NCI-H460 (cell line): ENCODE measurements around the gene CBX8. TPM values are rescaled to one million over a fixed set of nuclear protein-coding genes. Genes with fewer than 3 reads are reported as not detected.

Experiments used
- DNase-seq: peaks from one replicate; pipeline ENCODE4 v3.0.0-alpha.2; 2016; ENCODE audit warnings: low read depth; ENCODE audit errors: extremely low read depth
- total RNA-seq: library from RNA; depleted of rRNA; stranded (reverse); fragments of >200 nt; shearing (Covaris generic); gene quantifications from 2 replicates; pipeline ENCODE4 v1.2.3, GENCODE V29; 2014

CBX8 gene
- total RNA-seq, 1 experiment from 2014 or later, result 11.0 TPM

- no peak for DNase-seq
These were observed 24.6 kb upstream of the CBX8 start for GRCh38 chr17:79821331-79822095.

- DNase-seq, result no peak
These were observed 24.1 kb upstream of the CBX8 start for GRCh38 chr17:79820959-79821330.

DNA sequence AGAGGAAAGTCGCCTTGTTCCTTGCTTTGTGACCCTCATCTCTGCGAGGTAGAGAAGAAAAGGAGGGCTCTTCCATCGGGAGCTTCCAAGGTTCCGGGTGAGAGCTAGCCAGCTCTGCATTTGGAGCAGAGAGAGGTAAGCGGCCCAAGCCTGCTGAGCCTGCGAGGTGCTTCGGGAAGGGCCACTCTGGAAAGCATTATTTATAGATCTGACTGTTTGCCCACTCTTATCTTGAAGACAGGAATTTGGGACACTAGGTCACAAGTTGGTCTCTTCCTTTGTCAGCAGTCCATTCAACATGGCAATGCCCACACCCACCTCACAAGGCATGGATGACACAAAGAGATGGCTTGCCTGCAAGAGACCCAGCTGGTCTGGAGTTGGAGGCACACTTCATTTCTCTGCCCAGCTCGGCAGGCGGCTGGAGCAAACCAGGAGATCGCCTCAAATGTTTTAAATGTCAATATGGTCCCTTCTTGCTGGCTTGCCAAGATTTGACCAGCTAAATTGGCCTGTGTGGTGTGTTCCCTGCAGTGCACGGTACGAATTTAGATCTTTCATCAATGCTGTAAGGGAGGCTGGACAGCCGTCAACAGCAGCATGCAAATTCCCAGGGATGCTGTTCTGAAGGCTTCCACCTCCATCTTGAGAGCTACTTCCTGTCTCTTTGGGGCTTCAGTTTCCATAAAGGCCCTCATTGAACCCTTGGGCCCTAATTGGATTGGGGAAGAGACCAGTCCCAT lies 22.8 kb upstream of the CBX8 start:
- DNase-seq, result no peak

DNA sequence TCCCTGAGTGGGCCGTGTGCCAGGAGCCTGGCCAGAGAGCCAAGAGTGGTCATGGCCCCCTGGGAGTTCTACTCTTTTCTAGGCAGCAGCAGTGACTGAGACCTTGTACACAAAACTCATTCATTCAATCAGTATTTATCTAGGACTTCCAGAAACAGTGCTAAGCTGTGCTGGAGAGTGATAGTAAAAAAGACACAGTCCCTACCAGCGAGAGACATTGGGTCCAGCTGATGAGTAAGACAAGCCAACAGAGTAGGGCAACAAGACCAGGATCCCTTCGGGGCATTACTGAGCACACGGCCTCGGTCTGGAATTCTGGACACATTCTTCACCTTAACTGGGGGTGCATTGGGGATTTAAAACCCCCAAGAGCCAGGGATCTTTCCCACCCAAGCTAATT lies 22.2 kb upstream of the CBX8 start:
- DNase-seq, result no peak

DNA sequence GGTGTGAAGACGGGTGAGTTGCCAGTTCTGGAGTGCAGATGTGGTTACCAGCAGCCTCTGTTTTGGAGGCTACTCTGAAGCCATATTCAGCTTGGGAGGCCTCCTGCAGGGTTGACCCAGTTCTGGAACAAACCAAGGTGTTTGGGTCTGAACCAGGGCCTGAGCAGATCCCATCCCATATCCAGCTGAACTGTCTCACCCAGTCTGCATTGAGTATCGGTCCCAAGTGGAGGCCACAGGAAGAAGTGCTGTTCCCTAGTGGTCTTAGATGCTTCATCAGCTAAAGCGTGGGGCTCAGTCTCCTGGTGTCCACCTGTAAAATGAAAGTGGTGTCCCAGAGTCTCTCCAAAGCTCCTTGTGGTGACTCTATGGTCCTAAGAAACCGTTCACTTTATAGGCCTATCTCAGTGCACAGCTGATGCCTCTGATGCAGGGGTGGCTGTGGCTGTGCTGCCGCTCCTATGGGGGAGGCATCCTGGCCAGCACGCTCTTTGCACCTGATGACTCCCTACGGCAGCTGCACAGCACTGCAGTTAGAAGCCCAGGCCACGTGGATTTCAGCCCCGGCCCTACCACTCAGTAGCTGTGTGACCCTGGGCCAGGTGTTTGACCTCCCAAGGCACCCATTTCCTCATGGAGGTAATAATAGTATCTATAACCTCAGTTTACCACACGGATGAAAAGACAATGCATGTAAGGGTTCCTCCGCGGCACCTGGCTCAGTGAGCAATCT lies 21.3 kb upstream of the CBX8 start:
- no peak for DNase-seq

DNA sequence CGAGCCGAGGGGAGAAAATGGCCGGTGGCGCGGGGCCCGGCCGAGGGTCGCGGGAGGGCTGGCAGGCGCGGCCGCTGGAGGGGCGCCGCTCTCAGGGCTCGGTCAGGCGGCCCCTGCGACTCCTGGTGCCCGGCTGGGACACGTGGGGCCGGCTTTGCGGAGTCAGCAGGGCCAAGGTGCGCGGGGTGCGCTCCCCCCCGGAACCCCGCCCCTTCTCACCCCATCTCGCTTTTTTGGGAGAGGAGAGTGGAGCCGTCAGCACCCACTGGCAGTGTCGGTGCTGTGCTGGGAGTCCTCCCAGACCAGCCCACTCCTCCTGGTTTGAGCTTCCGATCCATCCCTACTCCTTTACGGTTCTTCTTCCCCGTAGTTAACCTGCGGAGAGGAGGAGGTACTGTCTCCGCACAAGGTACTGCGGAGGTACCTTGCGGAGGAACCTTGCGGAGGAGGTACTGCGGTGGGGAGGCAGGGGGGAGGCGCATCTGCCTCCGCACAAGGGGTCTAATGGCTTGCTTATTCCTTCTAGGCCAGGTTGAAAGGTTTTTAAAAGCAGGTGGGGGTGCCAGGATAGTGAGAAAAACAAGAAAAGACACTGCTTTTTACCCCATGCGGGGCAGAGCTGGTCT lies 19.1 kb upstream of the CBX8 start:
- DNase-seq, result no peak

- no peak for DNase-seq
These were observed 18.3 kb upstream of the CBX8 start for GRCh38 chr17:79814974-79815835.

- no peak for DNase-seq
These were observed 17.5 kb upstream of the CBX8 start for GRCh38 chr17:79814127-79814973.

- DNase-seq, result no peak
These were observed 16.6 kb upstream of the CBX8 start for GRCh38 chr17:79813297-79814126.

DNA sequence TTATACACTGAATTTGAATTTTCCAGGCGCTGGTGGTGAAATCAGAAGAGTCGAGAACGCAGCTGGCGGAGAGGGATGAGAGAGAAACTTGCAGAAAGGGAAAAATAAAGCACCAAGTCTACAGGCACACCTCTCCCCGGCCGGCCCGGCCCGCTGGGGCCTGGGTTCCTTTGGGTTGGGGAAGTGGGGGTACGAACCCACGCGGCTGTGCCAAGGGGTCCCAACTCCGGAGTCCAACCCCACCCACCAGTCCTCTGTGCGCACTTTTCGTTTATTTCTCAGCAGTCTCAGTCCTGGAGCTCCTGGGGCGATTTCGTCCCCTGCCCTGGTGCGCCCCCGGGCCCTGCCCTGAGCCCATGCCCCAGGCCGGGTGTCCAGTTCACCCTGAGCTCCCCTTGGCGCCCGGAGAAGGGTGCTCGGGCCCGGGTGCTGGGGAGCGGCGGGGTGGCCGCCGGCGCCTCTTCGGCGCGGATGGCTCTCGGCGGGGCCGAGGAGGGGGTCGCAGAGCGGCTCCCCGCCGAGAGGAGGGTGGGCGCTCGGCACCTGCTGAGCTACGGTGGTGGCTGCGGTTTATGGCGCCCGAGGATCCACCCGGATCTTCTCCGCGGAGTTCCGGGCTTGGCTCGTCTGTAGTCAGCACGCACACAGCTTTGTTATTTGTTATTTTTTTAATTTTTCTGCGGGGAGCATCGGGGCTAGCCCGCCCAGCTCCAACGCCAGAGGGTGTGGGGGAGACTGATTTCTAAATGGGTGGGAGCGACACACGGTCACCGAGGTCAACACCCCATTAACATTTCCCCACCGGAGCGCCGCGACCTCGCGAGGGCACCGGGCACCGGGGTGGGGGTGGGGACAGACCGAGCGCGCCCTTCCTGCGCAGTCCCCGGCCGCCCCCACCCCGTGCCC lies 15.7 kb upstream of the CBX8 start:
- DNase-seq, result no peak

GRCh38 chr17:79811868-79812352 lies 15.0 kb upstream of the CBX8 start:
- no peak for DNase-seq

DNA sequence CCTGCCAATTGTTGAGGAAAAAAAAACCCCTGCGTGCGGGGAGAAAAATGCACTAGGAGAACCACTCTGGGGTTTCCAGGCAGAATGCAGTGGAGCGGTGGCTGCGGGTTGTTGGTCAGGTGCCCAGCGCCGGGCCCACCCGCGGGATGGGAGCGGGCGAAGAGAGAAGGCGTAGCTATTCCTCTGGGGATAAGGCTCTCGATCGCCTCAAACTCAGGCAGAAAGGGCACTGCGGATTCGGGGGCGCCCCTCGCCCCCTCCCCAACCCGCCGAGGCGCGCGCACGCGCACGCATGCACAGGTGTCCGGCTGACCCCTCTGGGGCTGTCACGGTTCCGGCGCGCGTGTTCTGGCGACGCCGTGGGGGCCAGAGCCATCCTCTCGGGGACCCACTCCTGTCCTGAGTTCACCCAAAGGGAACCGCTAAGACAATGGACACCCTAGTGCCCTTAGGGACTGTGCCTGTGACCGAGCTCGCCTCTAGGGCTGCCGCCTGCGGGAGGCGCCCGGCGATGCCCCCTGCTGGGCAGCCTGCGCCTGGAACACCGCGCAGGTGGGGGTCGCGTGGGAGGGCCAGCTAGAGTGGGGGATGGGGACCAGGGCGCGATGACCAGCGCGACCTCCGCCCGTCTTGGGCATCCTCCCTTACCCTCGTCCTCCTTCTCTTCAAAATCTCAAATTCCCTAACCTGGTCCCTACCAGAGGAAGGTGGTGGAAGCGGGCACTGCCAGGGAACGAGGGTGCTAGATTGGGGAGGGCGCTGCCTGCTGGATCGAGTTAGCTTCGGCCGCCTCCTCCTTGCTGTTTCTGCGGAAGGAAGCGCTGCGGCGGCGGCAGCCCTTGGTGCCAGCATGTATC lies 14.4 kb upstream of the CBX8 start:
- DNase-seq, result no peak

GRCh38 chr17:79810130-79811010 lies 13.5 kb upstream of the CBX8 start:
- DNase-seq, result peak; percentile 74

DNA sequence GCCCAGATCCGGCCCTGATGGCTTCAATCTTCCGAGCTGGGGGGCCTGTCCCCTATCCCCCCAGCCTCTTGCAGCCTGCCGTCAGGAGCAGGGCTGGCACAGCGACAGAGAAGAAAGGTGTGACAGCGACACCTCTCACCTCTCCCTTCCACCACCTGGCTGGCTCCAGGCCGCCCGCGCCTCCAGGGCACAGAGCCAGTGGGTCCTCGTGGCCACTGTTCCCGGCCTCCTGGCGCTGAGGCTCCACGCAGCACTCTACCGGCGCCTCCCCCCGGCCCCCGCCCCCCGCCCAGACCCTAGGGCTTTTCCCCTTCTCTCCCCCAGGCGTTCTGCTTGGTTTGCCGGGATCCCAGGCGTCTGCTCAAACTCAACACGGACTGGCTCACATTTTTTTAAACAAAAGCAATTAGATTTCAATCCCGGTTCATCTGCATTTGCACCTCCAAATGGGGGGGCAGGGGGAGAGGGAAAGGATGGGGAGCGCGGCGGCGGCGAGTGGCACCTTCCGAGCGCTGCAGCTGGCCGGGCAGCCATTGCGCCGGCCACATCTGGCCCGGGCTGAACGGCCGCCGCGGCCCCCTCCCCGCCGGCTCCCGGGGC lies 12.8 kb upstream of the CBX8 start:
- no peak for DNase-seq
